ENCODE measurements around the gene DNAI2. TPM values are rescaled to one million over a fixed set of nuclear protein-coding genes. Genes with fewer than 3 reads are reported as not detected.

The DNAI2 gene
- polyA plus RNA-seq, 2 of the 4 experiments (the other 2 are of a cell fraction): not detected

GRCh38 chr17:74361230-74362068 lies 87.4 kb downstream of the DNAI2 start, which contains the start of gene BTBD17:
TSS of gene BTBD17 (minus strand) at chr17:74361868. CDS start at chr17:74361819, 49 bp downstream.
- Histone ChIP-seq H3K9me3 (no peaks in the 10 kb centered on the region), H3K27ac (no peak within 1 kb of the TSS), H3K4me1 (peaks cover 8% of the 10 kb centered on the region; the same call in 1 of the 3 replicates), H3K4me2 (no peak within 1 kb of the TSS), H3K4me3 (no peak within 1 kb of the TSS)
- ATAC-seq (peak; percentile 78 to 94), DNase-seq (ENCODE audit: low read depth in 1 of 2, low spot score in 1 of 2) (peak; percentile 67 to 74), FAIRE-seq (no peak)
- WGBS (ENCODE audit: missing lambda C conversion rate): 37% methylated on average over 28 of the region's 28 CpGs
- ChIA-PET POLR2A (no interaction called here), CTCF (interaction anchor here (0.7 to 34.5 kb wide), 39 partner anchors 10 to 477 kb away, joined by 3 to 674 read pairs (median 4); partner anchors contain the start of genes BTBD17, CD300LB, GPR142 and TTYH2)
- TF ChIP-seq MAZ (IDR thresholded peaks at IDR 0.05; ENCODE audit: borderline replicate concordance, low read depth, low read length) (no peak), REST (IDR thresholded peaks at IDR 0.05) (no peak), SMC3 (IDR thresholded peaks at IDR 0.05) (peak; percentile 56), HMGXB4 (CRISPR knock-in tag; IDR thresholded peaks at IDR 0.05; ENCODE audit: borderline replicate concordance) (no peak), GATA3 (IDR thresholded peaks at IDR 0.05; ENCODE audit: borderline replicate concordance) (no peak), HOXA7 (CRISPR knock-in tag; IDR thresholded peaks at IDR 0.05) (no peak), CHD4 (IDR thresholded peaks at IDR 0.05; ENCODE audit: borderline replicate concordance) (no peak), NR3C1 (IDR thresholded peaks at IDR 0.05) (no peak), CEBPB (IDR thresholded peaks at IDR 0.05) (no peak), ESRRA (IDR thresholded peaks at IDR 0.05; ENCODE audit: borderline replicate concordance, low read length) (no peak), USF2 (IDR thresholded peaks at IDR 0.05) (no peak), HOXB13 (CRISPR knock-in tag; IDR thresholded peaks at IDR 0.05; ENCODE audit: low read depth) (no peak), TFCP2L1 (CRISPR knock-in tag; IDR thresholded peaks at IDR 0.05) (no peak), FOSL2 (IDR thresholded peaks at IDR 0.05) (no peak), FOSL2 (CRISPR knock-in tag; IDR thresholded peaks at IDR 0.05) (no peak), POLR2AphosphoS2 (conservative IDR thresholded peaks at IDR 0.05; ENCODE audit: low read length) (no peak), MAFK (IDR thresholded peaks at IDR 0.05; ENCODE audit: partially characterized antibody) (no peak), HEYL (CRISPR knock-in tag; IDR thresholded peaks at IDR 0.05) (no peak), RCOR1 (IDR thresholded peaks at IDR 0.05; ENCODE audit: low read depth, low read length) (no peak), JUN (IDR thresholded peaks at IDR 0.05) (no peak), MYC (IDR thresholded peaks at IDR 0.05; ENCODE audit: borderline replicate concordance, low read length) (no peak), CTCF (IDR thresholded peaks at IDR 0.05) (peak; percentile 66), RAD21 (conservative IDR thresholded peaks at IDR 0.05 in 1 of 2, IDR thresholded peaks at IDR 0.05 in 1 of 2) (peak; percentile 58 to 63), JUNB (IDR thresholded peaks at IDR 0.05) (no peak), CHD2 (IDR thresholded peaks at IDR 0.05; ENCODE audit: low read length, partially characterized antibody) (no peak), NFE2L2 (conservative IDR thresholded peaks at IDR 0.05; ENCODE audit: low read length) (no peak), HDAC2 (IDR thresholded peaks at IDR 0.05) (no peak)
- TF ChIP-seq, protein P1, sequence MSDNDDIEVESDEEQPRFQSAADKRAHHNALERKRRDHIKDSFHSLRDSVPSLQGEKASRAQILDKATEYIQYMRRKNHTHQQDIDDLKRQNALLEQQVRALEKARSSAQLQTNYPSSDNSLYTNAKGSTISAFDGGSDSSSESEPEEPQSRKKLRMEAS (IDR thresholded peaks at IDR 0.05): 0 out of 2 replicates have a peak, but pooled peaks have one; percentile 19
- TF ChIP-seq, protein P2, sequence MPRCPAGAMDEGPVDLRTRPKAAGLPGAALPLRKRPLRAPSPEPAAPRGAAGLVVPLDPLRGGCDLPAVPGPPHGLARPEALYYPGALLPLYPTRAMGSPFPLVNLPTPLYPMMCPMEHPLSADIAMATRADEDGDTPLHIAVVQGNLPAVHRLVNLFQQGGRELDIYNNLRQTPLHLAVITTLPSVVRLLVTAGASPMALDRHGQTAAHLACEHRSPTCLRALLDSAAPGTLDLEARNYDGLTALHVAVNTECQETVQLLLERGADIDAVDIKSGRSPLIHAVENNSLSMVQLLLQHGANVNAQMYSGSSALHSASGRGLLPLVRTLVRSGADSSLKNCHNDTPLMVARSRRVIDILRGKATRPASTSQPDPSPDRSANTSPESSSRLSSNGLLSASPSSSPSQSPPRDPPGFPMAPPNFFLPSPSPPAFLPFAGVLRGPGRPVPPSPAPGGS (IDR thresholded peaks at IDR 0.05): no peak
- TF ChIP-seq, protein P3, sequence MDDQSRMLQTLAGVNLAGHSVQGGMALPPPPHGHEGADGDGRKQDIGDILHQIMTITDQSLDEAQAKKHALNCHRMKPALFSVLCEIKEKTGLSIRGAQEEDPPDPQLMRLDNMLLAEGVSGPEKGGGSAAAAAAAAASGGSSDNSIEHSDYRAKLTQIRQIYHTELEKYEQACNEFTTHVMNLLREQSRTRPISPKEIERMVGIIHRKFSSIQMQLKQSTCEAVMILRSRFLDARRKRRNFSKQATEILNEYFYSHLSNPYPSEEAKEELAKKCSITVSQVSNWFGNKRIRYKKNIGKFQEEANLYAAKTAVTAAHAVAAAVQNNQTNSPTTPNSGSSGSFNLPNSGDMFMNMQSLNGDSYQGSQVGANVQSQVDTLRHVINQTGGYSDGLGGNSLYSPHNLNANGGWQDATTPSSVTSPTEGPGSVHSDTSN (IDR thresholded peaks at IDR 0.05): no peak
